Measurements from ENCODE around the gene DLG2.

The DLG2 gene

GRCh38 chr11:85355921-85356320, 271.2 kb downstream of the DLG2 start:
- TF ChIP-seq NFIC (IDR thresholded peaks at IDR 0.05) (no peak), TEAD4 (IDR thresholded peaks at IDR 0.05) (no peak), YY1 (IDR thresholded peaks at IDR 0.05; ENCODE audit: low read depth) (no peak)

GRCh38 chr11:85348945-85349344, 278.2 kb downstream of the DLG2 start:
- TF ChIP-seq CREB1 (IDR thresholded peaks at IDR 0.05; ENCODE audit: low read depth): no peak
- TF ChIP-seq, protein P1, sequence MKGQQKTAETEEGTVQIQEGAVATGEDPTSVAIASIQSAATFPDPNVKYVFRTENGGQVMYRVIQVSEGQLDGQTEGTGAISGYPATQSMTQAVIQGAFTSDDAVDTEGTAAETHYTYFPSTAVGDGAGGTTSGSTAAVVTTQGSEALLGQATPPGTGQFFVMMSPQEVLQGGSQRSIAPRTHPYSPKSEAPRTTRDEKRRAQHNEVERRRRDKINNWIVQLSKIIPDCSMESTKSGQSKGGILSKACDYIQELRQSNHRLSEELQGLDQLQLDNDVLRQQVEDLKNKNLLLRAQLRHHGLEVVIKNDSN (IDR thresholded peaks at IDR 0.05): no peak
- no peak for TF ChIP-seq EP300 (IDR thresholded peaks at IDR 0.05; ENCODE audit: borderline replicate concordance)
- TF ChIP-seq RAD21 (IDR thresholded peaks at IDR 0.05; ENCODE audit: low read depth): no peak
- no peak for TF ChIP-seq TCF12 (IDR thresholded peaks at IDR 0.05; ENCODE audit: low read depth)
- TF ChIP-seq ZBTB7A (IDR thresholded peaks at IDR 0.05; ENCODE audit: low read depth): no peak
- TF ChIP-seq CEBPB (IDR thresholded peaks at IDR 0.05): no peak
- no peak for TF ChIP-seq FOXM1 (IDR thresholded peaks at IDR 0.05; ENCODE audit: borderline replicate concordance, low read depth)
- TF ChIP-seq YY1 (IDR thresholded peaks at IDR 0.05; ENCODE audit: low read depth): no peak
- TF ChIP-seq TAF1 (IDR thresholded peaks at IDR 0.05; ENCODE audit: low read depth): no peak
- TF ChIP-seq EGR1 (IDR thresholded peaks at IDR 0.05): no peak
- no peak for TF ChIP-seq NFIC (IDR thresholded peaks at IDR 0.05)

DNA sequence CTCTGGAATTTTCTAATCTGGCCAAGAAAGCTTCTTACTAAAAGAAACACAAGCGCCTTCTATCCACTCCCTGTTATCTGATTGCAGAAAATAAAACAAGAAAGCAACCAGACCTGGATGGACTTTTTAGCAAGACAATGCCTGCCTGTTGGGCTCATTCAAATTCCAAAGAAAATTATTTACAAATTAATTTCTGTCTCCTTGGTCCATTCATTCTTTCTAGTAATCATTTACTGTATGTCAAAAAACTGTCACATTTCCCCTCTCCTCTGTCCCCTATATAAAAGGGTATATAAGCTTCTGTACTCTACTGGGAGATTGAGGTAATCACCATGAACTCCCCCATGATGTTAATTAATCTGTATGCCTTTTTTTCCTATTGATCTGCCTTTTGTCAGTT, 279.9 kb downstream of the DLG2 start:
- TF ChIP-seq ZBTB7A (IDR thresholded peaks at IDR 0.05; ENCODE audit: low read depth): no peak
- TF ChIP-seq CEBPB (IDR thresholded peaks at IDR 0.05): no peak
- no peak for TF ChIP-seq RAD21 (IDR thresholded peaks at IDR 0.05; ENCODE audit: low read depth)
- TF ChIP-seq TCF12 (IDR thresholded peaks at IDR 0.05; ENCODE audit: low read depth): no peak
- TF ChIP-seq EP300 (IDR thresholded peaks at IDR 0.05; ENCODE audit: borderline replicate concordance): no peak
- TF ChIP-seq, protein P2, sequence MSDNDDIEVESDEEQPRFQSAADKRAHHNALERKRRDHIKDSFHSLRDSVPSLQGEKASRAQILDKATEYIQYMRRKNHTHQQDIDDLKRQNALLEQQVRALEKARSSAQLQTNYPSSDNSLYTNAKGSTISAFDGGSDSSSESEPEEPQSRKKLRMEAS (IDR thresholded peaks at IDR 0.05): no peak
- no peak for TF ChIP-seq CREB1 (IDR thresholded peaks at IDR 0.05; ENCODE audit: low read depth)
- TF ChIP-seq, protein P3, sequence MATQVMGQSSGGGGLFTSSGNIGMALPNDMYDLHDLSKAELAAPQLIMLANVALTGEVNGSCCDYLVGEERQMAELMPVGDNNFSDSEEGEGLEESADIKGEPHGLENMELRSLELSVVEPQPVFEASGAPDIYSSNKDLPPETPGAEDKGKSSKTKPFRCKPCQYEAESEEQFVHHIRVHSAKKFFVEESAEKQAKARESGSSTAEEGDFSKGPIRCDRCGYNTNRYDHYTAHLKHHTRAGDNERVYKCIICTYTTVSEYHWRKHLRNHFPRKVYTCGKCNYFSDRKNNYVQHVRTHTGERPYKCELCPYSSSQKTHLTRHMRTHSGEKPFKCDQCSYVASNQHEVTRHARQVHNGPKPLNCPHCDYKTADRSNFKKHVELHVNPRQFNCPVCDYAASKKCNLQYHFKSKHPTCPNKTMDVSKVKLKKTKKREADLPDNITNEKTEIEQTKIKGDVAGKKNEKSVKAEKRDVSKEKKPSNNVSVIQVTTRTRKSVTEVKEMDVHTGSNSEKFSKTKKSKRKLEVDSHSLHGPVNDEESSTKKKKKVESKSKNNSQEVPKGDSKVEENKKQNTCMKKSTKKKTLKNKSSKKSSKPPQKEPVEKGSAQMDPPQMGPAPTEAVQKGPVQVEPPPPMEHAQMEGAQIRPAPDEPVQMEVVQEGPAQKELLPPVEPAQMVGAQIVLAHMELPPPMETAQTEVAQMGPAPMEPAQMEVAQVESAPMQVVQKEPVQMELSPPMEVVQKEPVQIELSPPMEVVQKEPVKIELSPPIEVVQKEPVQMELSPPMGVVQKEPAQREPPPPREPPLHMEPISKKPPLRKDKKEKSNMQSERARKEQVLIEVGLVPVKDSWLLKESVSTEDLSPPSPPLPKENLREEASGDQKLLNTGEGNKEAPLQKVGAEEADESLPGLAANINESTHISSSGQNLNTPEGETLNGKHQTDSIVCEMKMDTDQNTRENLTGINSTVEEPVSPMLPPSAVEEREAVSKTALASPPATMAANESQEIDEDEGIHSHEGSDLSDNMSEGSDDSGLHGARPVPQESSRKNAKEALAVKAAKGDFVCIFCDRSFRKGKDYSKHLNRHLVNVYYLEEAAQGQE (IDR thresholded peaks at IDR 0.05; ENCODE audit: low read depth): no peak
- TF ChIP-seq YY1 (IDR thresholded peaks at IDR 0.05; ENCODE audit: low read depth): no peak
- TF ChIP-seq TAF1 (IDR thresholded peaks at IDR 0.05; ENCODE audit: low read depth): no peak
- TF ChIP-seq FOXM1 (IDR thresholded peaks at IDR 0.05; ENCODE audit: borderline replicate concordance, low read depth): no peak
- TF ChIP-seq, protein P1 (IDR thresholded peaks at IDR 0.05): no peak
- TF ChIP-seq EGR1 (IDR thresholded peaks at IDR 0.05): no peak
- TF ChIP-seq NFIC (IDR thresholded peaks at IDR 0.05): no peak
- TF ChIP-seq TEAD4 (IDR thresholded peaks at IDR 0.05): no peak

GRCh38 chr11:85346484-85346883, 280.7 kb downstream of the DLG2 start:
- TF ChIP-seq NFIC (IDR thresholded peaks at IDR 0.05) (no peak), FOXM1 (IDR thresholded peaks at IDR 0.05; ENCODE audit: borderline replicate concordance, low read depth) (no peak), RAD21 (IDR thresholded peaks at IDR 0.05; ENCODE audit: low read depth) (no peak), ZBTB7A (IDR thresholded peaks at IDR 0.05; ENCODE audit: low read depth) (no peak), YY1 (IDR thresholded peaks at IDR 0.05; ENCODE audit: low read depth) (no peak), CEBPB (IDR thresholded peaks at IDR 0.05) (no peak), TEAD4 (IDR thresholded peaks at IDR 0.05) (no peak), EP300 (IDR thresholded peaks at IDR 0.05; ENCODE audit: borderline replicate concordance) (no peak), TAF1 (IDR thresholded peaks at IDR 0.05; ENCODE audit: low read depth) (no peak), CREB1 (IDR thresholded peaks at IDR 0.05; ENCODE audit: low read depth) (no peak), TCF12 (IDR thresholded peaks at IDR 0.05; ENCODE audit: low read depth) (no peak), EGR1 (IDR thresholded peaks at IDR 0.05) (no peak)
- TF ChIP-seq, protein P1 (IDR thresholded peaks at IDR 0.05): no peak
- TF ChIP-seq, protein P3 (IDR thresholded peaks at IDR 0.05; ENCODE audit: low read depth): no peak
- TF ChIP-seq, protein P2 (IDR thresholded peaks at IDR 0.05): no peak

DNA sequence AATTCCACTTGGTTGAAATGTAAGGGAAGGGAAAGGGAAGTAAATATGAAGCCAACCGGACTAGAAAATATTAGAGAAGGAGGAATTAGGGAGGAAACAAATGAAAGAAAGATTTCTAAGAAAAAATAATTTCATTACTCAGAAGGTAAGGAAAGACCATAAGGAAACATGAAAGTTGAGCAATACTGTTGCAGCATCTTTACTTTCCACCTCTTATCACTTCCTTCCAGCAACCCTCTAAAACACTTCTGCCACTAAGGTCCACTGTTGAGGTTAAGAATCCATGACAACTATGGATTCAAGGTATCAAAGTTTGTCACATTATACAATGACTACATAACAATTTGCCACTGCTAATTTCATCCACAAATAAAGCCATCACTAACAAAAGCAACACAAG, 308.6 kb downstream of the DLG2 start:
- TF ChIP-seq, protein P1 (IDR thresholded peaks at IDR 0.05): no peak
- TF ChIP-seq TEAD4 (IDR thresholded peaks at IDR 0.05) (no peak), CREB1 (IDR thresholded peaks at IDR 0.05; ENCODE audit: low read depth) (no peak), TCF12 (IDR thresholded peaks at IDR 0.05; ENCODE audit: low read depth) (no peak), TAF1 (IDR thresholded peaks at IDR 0.05; ENCODE audit: low read depth) (no peak), CEBPB (IDR thresholded peaks at IDR 0.05) (no peak), EGR1 (IDR thresholded peaks at IDR 0.05) (no peak), RAD21 (IDR thresholded peaks at IDR 0.05; ENCODE audit: low read depth) (no peak), ZBTB7A (IDR thresholded peaks at IDR 0.05; ENCODE audit: low read depth) (no peak), NFIC (IDR thresholded peaks at IDR 0.05) (no peak), FOXM1 (IDR thresholded peaks at IDR 0.05; ENCODE audit: borderline replicate concordance, low read depth) (no peak), EP300 (IDR thresholded peaks at IDR 0.05; ENCODE audit: borderline replicate concordance) (no peak), YY1 (IDR thresholded peaks at IDR 0.05; ENCODE audit: low read depth) (no peak)
- TF ChIP-seq, protein P2 (IDR thresholded peaks at IDR 0.05): no peak
- TF ChIP-seq, protein P3 (IDR thresholded peaks at IDR 0.05; ENCODE audit: low read depth): no peak
